Right atrium auricular region (tissue), 2 donors: ENCODE results near the gene ACP6. TPM values are rescaled to one million over a fixed set of nuclear protein-coding genes. Genes with fewer than 3 reads are reported as not detected.

ENCODE experiments used
- DNase-seq: peaks from one replicate; pipeline ENCODE4 v3.0.0-alpha.2; 2019; ENCODE audit warnings: low spot score
- H3K27ac ChIP-seq, 2 donors: fragments of 200-600 bp; sonication (generic); 1 replicate in 1 of 2; 2 replicates in 1 of 2; pipeline ENCODE4 v1.5.1; 2016 to 2019
- H3K27me3 ChIP-seq, 2 donors: fragments of 200-600 bp; sonication (generic); one replicate each; pipeline versions ENCODE4 v1.5.1 to v1.6.0; 2017 to 2019
- H3K36me3 ChIP-seq: fragments of 200-600 bp; sonication (generic); one replicate; pipeline ENCODE4 v1.5.1; 2016
- H3K4me1 ChIP-seq, 2 donors: fragments of 200-600 bp; sonication (generic); one replicate each; pipeline versions ENCODE4 v1.5.1 to v1.6.0; 2017 to 2019
- H3K4me3 ChIP-seq, 2 donors: fragments of 200-600 bp; sonication (generic); 1 replicate in 1 of 2; 2 replicates in 1 of 2; pipeline ENCODE4 v1.5.1; 2017 to 2019; ENCODE audit warnings: mild to moderate bottlenecking in 1 of 2, moderate library complexity in 1 of 2
- H3K9me3 ChIP-seq, 2 donors: fragments of 200-600 bp; sonication (generic); one replicate each; pipeline ENCODE4 v1.5.1; 2019
- total RNA-seq, 2 donors: library from RNA; depleted of rRNA; stranded (reverse); fragments of >200 nt; gene quantifications; one replicate each; pipeline ENCODE4 v1.1.0, GENCODE V29; 2016
- TF ChIP-seq, protein P1 (sequence below), 2 donors: fragments of 200-600 bp; sonication (generic); IDR thresholded peaks; one replicate each; pipeline ENCODE4 v1.5.1; 2019; ENCODE audit warnings: antibody characterized with exemption in 2 of 2

The ACP6 gene
- total RNA-seq, 2 donors from 2014 or later, result 6.1 to 10.6 TPM

DNA sequence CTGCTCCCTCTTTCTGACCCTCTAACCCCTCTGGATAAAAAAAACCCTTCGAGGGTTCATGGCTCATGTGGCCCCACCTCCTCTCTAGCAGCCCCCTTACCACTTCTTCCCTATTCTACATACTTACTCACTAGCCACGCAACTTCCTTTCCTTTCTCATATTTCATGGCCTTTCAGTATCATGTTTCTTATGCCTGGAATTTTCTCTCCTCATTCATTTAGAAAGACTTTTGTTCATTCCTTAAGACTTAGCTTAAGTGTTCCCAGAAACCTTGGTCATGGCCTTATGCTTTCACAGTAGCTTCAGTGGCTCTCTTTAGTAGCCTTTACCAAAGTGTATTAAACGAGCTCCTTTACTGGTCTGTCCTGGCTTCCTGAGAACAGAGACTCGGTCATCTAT, 6.1 kb downstream of the ACP6 start:
- Histone ChIP-seq H3K27me3 (no peaks in the 10 kb centered on the region), H3K27ac (no peak overlapping the region), H3K4me1 (peaks cover 0 to 7% of the 10 kb centered on the region in 2 donors), H3K9me3 (no peaks in the 10 kb centered on the region), H3K36me3 (no peaks in the 10 kb centered on the region), H3K4me3 (no peak overlapping the region)
- TF ChIP-seq, protein P1, sequence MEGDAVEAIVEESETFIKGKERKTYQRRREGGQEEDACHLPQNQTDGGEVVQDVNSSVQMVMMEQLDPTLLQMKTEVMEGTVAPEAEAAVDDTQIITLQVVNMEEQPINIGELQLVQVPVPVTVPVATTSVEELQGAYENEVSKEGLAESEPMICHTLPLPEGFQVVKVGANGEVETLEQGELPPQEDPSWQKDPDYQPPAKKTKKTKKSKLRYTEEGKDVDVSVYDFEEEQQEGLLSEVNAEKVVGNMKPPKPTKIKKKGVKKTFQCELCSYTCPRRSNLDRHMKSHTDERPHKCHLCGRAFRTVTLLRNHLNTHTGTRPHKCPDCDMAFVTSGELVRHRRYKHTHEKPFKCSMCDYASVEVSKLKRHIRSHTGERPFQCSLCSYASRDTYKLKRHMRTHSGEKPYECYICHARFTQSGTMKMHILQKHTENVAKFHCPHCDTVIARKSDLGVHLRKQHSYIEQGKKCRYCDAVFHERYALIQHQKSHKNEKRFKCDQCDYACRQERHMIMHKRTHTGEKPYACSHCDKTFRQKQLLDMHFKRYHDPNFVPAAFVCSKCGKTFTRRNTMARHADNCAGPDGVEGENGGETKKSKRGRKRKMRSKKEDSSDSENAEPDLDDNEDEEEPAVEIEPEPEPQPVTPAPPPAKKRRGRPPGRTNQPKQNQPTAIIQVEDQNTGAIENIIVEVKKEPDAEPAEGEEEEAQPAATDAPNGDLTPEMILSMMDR (IDR thresholded peaks at IDR 0.05), result no peak
- DNase-seq, result no peak

DNA sequence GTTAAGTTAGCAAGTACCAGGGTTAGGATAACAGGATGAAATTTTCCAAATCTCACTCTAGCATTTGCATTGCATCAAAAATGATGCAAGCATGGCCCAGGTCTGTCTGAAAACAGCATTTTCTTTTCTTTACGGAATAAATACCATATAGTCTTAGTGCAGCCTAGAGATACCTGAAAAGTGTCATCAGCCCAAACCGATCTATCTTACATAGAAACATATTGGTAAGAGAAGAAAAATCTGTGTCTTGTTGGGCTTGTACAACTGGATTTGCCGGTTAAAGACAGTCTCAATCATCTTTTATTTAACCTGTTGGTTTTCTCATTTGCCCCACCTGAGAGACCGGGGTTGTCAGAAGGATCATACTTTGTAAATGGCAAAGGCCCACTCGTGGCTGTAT, 15.8 kb downstream of the ACP6 start:
- Histone ChIP-seq H3K27ac (no peak overlapping the region), H3K27me3 (no peaks in the 10 kb centered on the region), H3K4me1 (no peaks in the 10 kb centered on the region), H3K9me3 (no peaks in the 10 kb centered on the region), H3K36me3 (peaks cover 48% of the 10 kb centered on the region), H3K4me3 (no peak overlapping the region)
- TF ChIP-seq, protein P1 (IDR thresholded peaks at IDR 0.05), result no peak
- DNase-seq, result no peak

DNA sequence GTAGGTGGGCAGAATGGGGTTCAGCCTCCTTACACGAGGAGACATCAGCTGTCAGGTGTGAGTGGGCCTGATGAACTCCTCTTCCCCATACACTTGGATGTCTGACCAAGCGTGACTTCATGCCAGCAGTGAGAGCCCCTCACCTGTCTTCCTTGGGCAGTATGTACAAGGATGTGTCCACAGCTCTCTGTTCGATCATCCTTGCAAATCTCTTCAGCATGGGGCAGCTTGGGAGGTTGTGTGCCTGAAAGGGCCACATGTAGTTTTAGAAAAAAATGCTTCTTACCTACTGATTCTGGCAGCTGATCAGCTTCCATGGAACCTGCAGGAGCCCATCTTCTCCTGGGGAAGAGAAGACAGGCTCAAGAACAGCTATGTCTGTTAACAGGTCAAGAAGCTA, 18.0 kb downstream of the ACP6 start:
- no peaks in the 10 kb centered on the region for H3K9me3 ChIP-seq
- TF ChIP-seq, protein P1 (IDR thresholded peaks at IDR 0.05), result no peak
- H3K4me3 ChIP-seq, result no peak overlapping the region
- H3K27me3 ChIP-seq, result no peaks in the 10 kb centered on the region
- no peak for DNase-seq
- H3K4me1 ChIP-seq, result no peaks in the 10 kb centered on the region
- peaks cover 56% of the 10 kb centered on the region for H3K36me3 ChIP-seq
- no peak overlapping the region for H3K27ac ChIP-seq

DNA sequence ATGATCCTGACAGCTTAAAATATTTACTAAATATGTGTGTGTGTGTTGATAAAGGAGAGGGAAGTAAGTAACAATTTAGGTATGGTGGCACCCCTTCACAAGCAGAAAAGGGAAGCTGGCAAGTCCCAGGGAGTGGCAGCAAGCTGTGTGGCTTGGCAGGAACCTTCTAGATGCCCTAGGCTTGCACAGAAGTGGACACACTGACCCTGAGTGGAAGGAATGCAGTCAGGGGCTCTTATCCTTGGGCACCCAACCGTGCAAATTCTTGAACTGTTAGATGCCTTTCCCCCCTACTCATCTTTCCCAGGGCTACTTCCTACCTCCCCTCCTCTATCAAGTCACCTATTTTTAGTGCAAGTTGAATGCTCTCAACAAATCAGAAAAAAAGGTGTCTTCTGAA, 18.9 kb downstream of the ACP6 start:
- peaks cover 56% of the 10 kb centered on the region for H3K36me3 ChIP-seq
- TF ChIP-seq, protein P1 (IDR thresholded peaks at IDR 0.05), result no peak
- H3K4me1 ChIP-seq, result no peaks in the 10 kb centered on the region
- H3K4me3 ChIP-seq, result no peak overlapping the region
- H3K9me3 ChIP-seq, result no peaks in the 10 kb centered on the region
- H3K27me3 ChIP-seq, result no peaks in the 10 kb centered on the region
- no peak for DNase-seq
- H3K27ac ChIP-seq, result no peak overlapping the region

DNA sequence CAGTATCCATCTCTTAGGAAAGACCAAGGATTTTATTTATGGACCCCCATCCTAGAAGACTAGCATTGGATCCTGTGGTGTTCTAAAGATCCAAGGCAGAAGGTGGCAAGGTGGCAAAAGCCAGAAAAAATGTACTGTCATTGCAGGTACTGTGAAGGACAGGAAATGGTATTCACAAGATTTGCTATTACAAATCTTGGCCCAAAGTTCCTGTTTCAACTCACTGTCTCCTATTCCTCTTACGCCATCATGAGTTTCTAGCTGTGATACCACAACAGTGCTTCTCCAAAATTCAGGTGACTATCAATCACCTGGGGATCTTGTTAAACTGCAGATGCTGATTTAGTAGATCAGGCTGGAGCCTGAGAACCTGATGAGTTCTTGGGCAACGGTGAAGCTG, 21.4 kb downstream of the ACP6 start:
- H3K36me3 ChIP-seq, result peaks cover 44% of the 10 kb centered on the region
- no peak for DNase-seq
- TF ChIP-seq, protein P1 (IDR thresholded peaks at IDR 0.05), result no peak
- H3K4me1 ChIP-seq, result no peaks in the 10 kb centered on the region
- H3K27ac ChIP-seq, result no peak overlapping the region
- H3K27me3 ChIP-seq, result no peaks in the 10 kb centered on the region
- H3K4me3 ChIP-seq, result no peak overlapping the region
- no peaks in the 10 kb centered on the region for H3K9me3 ChIP-seq
